A549 (cell line): ENCODE measurements around the gene SLC22A23.

Experiments used
- CBX2 ChIP-seq: fragments of 200-600 bp; sonication (generic); IDR thresholded peaks from 2 replicates; pipeline ENCODE4 v1.6.1; 2016; ENCODE audit warnings: low read depth, mild to moderate bottlenecking, borderline replicate concordance
- CEBPB ChIP-seq, 2 experiments: fragments of >200 bp in 1 of 2; sonication (Bioruptor Twin) in 1 of 2; formaldehyde crosslinking in 1 of 2; IDR thresholded peaks; 2 replicates each; pipeline ENCODE4 v1.6.1; 2012 to 2016
- CHD2 ChIP-seq: fragments of 150-350 bp; IDR thresholded peaks from 2 replicates; pipeline ENCODE4 v1.6.1; 2014; ENCODE audit warnings: low read length; ENCODE audit not compliant: partially characterized antibody
- CHD4 ChIP-seq: fragments of 200-600 bp; sonication (generic); IDR thresholded peaks from 2 replicates; pipeline ENCODE4 v1.6.1; 2016; ENCODE audit warnings: antibody characterized with exemption, mild to moderate bottlenecking, borderline replicate concordance
- ESRRA ChIP-seq: fragments of 150-350 bp; IDR thresholded peaks from 2 replicates; pipeline ENCODE4 v1.6.1; 2014; ENCODE audit warnings: mild to moderate bottlenecking, low read length, borderline replicate concordance
- JUN ChIP-seq, 2 experiments: fragments of >200 bp; sonication (Bioruptor Twin); formaldehyde crosslinking; IDR thresholded peaks; 2 replicates in 1 of 2; 3 replicates in 1 of 2; pipeline ENCODE4 v1.6.1; 2016 to 2017
- JUNB ChIP-seq: fragments of >200 bp; sonication (Bioruptor Twin); formaldehyde crosslinking; IDR thresholded peaks from 2 replicates; pipeline ENCODE4 v1.6.1; 2016
- PHF8 ChIP-seq: fragments of 200-600 bp; sonication (generic); IDR thresholded peaks from 2 replicates; pipeline ENCODE4 v1.6.1; 2016; ENCODE audit warnings: low read depth, mild to moderate bottlenecking, antibody characterized with exemption, moderate library complexity, borderline replicate concordance
- POLR2A ChIP-seq: IDR thresholded peaks from 2 replicates; pipeline ENCODE4 v1.6.1; 2012; ENCODE audit warnings: mild to moderate bottlenecking, low read length
- RARB ChIP-seq: fragments of 250-450 bp; sonication (Bioruptor Pico); IDR thresholded peaks from 2 replicates; pipeline ENCODE4 v1.8.0; 2021; ENCODE audit warnings: mild to moderate bottlenecking, moderate library complexity
- RNF2 ChIP-seq: fragments of 200-600 bp; sonication (generic); IDR thresholded peaks from 2 replicates; pipeline ENCODE4 v1.6.1; 2016; ENCODE audit warnings: low read depth, mild to moderate bottlenecking, antibody characterized with exemption, moderate library complexity, borderline replicate concordance
- ZFP36 ChIP-seq: fragments of 450-650 bp; IDR thresholded peaks from 2 replicates; pipeline ENCODE4 v1.6.1; 2014; ENCODE audit warnings: borderline replicate concordance; ENCODE audit not compliant: partially characterized antibody
- TF ChIP-seq, protein P1 (sequence below): fragments of >200 bp; sonication (Bioruptor Twin); formaldehyde crosslinking; IDR thresholded peaks from 3 replicates; pipeline ENCODE4 v1.5.1; 2016
- TF ChIP-seq, protein P2 (sequence below): fragments of 200-600 bp; sonication (generic); IDR thresholded peaks from 2 replicates; pipeline ENCODE4 v1.6.1; 2016; ENCODE audit warnings: antibody characterized with exemption, mild to moderate bottlenecking, moderate library complexity

DNA sequence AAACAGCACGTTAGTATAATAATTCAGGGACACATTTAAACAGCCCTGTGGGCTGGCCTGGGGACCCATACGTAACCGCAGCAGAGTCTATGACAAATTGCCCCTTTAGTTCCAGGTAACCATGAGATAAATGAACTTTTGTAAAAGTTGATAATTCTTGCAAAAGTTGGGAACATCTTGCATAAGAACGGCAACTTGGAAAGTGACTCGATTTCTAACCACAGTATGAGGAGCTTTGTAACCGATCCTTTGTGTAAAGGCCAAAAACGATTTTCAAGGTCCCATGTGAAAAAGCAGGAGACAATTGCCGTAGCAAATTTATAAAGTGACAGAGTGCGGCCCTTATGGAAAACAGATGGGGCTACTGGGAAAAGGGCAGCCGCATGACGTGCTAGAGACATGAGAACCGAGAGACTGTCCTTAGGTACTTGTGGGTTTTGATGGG, 116.5 kb downstream of the SLC22A23 start:
- no peak for TF ChIP-seq CEBPB (IDR thresholded peaks at IDR 0.05)
- TF ChIP-seq, protein P1, sequence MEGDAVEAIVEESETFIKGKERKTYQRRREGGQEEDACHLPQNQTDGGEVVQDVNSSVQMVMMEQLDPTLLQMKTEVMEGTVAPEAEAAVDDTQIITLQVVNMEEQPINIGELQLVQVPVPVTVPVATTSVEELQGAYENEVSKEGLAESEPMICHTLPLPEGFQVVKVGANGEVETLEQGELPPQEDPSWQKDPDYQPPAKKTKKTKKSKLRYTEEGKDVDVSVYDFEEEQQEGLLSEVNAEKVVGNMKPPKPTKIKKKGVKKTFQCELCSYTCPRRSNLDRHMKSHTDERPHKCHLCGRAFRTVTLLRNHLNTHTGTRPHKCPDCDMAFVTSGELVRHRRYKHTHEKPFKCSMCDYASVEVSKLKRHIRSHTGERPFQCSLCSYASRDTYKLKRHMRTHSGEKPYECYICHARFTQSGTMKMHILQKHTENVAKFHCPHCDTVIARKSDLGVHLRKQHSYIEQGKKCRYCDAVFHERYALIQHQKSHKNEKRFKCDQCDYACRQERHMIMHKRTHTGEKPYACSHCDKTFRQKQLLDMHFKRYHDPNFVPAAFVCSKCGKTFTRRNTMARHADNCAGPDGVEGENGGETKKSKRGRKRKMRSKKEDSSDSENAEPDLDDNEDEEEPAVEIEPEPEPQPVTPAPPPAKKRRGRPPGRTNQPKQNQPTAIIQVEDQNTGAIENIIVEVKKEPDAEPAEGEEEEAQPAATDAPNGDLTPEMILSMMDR: no peak
- TF ChIP-seq ESRRA: no peak
- no peak for TF ChIP-seq POLR2A
- TF ChIP-seq ZFP36: no peak
- no peak for TF ChIP-seq CBX2
- no peak for TF ChIP-seq PHF8
- TF ChIP-seq, protein P2, sequence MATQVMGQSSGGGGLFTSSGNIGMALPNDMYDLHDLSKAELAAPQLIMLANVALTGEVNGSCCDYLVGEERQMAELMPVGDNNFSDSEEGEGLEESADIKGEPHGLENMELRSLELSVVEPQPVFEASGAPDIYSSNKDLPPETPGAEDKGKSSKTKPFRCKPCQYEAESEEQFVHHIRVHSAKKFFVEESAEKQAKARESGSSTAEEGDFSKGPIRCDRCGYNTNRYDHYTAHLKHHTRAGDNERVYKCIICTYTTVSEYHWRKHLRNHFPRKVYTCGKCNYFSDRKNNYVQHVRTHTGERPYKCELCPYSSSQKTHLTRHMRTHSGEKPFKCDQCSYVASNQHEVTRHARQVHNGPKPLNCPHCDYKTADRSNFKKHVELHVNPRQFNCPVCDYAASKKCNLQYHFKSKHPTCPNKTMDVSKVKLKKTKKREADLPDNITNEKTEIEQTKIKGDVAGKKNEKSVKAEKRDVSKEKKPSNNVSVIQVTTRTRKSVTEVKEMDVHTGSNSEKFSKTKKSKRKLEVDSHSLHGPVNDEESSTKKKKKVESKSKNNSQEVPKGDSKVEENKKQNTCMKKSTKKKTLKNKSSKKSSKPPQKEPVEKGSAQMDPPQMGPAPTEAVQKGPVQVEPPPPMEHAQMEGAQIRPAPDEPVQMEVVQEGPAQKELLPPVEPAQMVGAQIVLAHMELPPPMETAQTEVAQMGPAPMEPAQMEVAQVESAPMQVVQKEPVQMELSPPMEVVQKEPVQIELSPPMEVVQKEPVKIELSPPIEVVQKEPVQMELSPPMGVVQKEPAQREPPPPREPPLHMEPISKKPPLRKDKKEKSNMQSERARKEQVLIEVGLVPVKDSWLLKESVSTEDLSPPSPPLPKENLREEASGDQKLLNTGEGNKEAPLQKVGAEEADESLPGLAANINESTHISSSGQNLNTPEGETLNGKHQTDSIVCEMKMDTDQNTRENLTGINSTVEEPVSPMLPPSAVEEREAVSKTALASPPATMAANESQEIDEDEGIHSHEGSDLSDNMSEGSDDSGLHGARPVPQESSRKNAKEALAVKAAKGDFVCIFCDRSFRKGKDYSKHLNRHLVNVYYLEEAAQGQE: no peak
- TF ChIP-seq RARB: no peak
- no peak for TF ChIP-seq CHD2
- TF ChIP-seq RNF2: no peak
- TF ChIP-seq JUNB: no peak
- TF ChIP-seq JUN (IDR thresholded peaks at IDR 0.05): no peak
- TF ChIP-seq CHD4: no peak
